Memory B cell (primary cell): ENCODE measurements around the gene PNPLA6.

Experiments
- ATAC-seq: fragments of 150-1000 bp; cut with Tn5 transposase; 2 replicates; pipeline ENCODE4 v1.10.0; 2021; ENCODE audit warnings: low read depth, mild to moderate bottlenecking, moderate library complexity
- DNase-seq, 2 donors: peaks; one replicate each; pipeline ENCODE4 v3.0.0; 2022; ENCODE audit warnings: low spot score in 2 of 2
- H3K27ac Mint-ChIP-seq: one replicate; pipeline ENCODE4 v1.8.0; 2022; ENCODE audit warnings: mild to moderate bottlenecking, moderate library complexity, mixed read lengths
- H3K27me3 Mint-ChIP-seq: one replicate; pipeline ENCODE4 v1.8.0; 2022; ENCODE audit warnings: mixed read lengths
- H3K36me3 Mint-ChIP-seq: one replicate; pipeline ENCODE4 v1.8.0; 2022; ENCODE audit warnings: mild to moderate bottlenecking, mixed read lengths
- H3K4me1 Mint-ChIP-seq: one replicate; pipeline ENCODE4 v1.8.0; 2022; ENCODE audit warnings: mixed read lengths
- H3K4me3 Mint-ChIP-seq: one replicate; pipeline ENCODE4 v1.8.0; 2022; ENCODE audit warnings: mild to moderate bottlenecking, moderate library complexity, mixed read lengths
- H3K9me3 Mint-ChIP-seq: one replicate; pipeline ENCODE4 v1.8.0; 2022; ENCODE audit warnings: mixed read lengths

The PNPLA6 gene

DNA sequence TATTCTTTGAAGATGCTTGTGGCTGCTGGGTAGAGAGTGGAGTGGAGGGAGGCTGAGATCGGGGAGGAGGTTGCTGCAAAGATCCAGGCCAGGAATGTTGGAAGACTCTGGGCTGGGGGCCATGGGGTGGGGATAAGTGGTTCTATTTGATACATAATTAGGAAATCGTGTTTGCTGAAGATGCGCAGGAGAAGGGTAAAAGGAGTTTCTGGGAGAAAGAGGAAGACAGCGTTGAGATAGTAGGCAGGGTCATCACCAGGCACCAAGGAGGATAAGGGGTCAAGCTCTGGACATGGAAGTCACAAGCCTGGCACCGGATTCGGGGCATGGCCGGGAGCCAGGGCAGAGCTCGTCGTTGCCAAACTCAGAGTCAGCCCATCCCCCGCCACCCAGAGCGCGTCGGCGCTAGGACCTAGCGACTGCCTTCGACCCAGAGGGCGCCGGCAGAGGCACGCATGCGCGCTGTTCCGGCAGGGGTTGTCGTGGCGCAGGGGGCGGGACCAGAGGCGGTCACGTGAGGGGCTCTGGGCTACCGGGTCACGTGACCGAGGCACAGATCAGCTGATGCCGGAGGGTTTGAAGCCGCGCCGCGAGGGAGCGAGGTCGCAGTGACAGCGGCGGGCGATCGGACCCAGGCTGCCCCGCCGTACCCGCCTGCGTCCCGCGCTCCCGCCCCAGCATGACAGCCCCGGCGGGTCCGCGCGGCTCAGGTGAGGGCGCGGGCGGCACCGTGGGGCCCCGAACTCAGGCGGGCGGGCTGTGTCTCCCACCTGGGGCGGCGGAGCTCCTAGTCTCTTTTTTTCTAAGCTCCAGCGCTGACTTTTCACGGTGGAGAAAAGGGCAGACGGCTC is 13.2 kb upstream of the PNPLA6 start, which contains the start of gene MCOLN1:
MCOLN1 (plus strand) TSS at position 553 of the 851 bp plus-strand sequence; CDS start at position 680, 127 bp downstream.
- no peaks in the 10 kb centered on the region for H3K9me3 Mint-ChIP-seq
- peaks cover 7% of the 10 kb centered on the region for H3K36me3 Mint-ChIP-seq
- H3K4me3 Mint-ChIP-seq = peak within 1 kb of the TSS; percentile 87
- peak; percentile 90 for ATAC-seq
- no peaks in the 10 kb centered on the region for H3K27me3 Mint-ChIP-seq
- H3K27ac Mint-ChIP-seq = peak within 1 kb of the TSS; percentile 74
- H3K4me1 Mint-ChIP-seq = peaks cover 18% of the 10 kb centered on the region
- peak; percentile 98 to 99 for DNase-seq

DNA sequence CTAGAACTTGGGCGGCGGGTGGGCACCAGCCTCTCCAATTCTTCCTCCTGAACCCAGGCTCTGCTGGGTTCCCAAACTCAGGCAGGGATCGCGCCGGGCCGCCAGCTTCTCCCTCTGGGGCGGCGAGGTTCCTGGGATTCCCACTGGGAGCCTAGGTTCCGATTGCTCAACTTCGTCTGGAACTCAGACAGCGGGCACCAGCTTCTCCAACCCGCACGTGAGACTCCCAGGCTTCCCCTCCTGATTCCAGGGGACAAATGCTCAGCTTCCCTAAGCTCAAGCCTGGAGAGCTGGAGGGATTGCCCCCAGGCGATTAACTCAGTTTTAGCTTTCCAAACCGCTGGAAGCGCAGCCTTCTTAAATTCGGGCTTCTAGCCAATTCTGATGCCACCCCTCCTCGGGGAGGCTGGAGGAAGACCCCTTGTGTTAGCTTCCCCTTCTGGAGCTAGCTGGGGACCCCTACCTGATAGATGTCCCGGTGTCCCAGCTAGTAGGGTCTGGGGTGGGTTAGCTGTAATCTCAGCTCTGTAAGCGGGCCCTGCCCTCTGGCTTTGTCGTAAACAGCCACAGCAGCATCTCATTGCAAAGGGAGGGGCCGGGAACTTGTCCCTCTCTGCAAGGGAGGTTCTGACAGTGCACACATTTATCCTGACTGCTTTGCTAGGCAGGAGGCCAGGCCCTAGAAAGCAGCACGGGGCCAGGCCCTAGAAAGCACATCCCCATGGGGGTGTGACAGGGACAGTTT is 12.4 kb upstream of the PNPLA6 start:
- peak overlapping the region; percentile 74 for H3K27ac Mint-ChIP-seq
- ATAC-seq (no peak), DNase-seq (no peak)
- H3K36me3 Mint-ChIP-seq = peaks cover 7% of the 10 kb centered on the region
- H3K9me3 Mint-ChIP-seq = no peaks in the 10 kb centered on the region
- no peaks in the 10 kb centered on the region for H3K27me3 Mint-ChIP-seq
- peak overlapping the region; percentile 79 for H3K4me3 Mint-ChIP-seq
- H3K4me1 Mint-ChIP-seq = peaks cover 16% of the 10 kb centered on the region

DNA sequence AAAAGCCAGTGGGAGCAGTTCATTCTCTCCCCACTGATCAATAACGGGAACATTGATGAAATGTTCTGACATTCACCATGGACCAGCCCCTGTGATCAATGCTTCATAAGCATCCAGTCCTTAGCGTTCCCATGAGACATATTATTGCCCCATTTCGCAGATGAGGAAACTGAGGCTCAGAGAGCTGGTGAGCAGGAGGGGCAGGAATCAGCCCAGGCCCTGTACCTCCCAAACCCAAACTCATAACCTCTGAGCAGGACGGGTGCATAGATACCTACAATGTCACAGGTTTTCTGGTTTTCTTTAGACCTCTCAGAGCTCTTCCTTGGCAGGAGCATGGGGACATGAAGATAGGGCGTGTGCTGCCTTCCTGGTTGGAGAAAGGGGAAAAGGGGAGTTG is 11.0 kb upstream of the PNPLA6 start:
- Mint-ChIP-seq H3K27me3 (no peaks in the 10 kb centered on the region), H3K9me3 (no peaks in the 10 kb centered on the region), H3K36me3 (peaks cover 7% of the 10 kb centered on the region), H3K4me3 (no peak overlapping the region), H3K4me1 (peaks cover 14% of the 10 kb centered on the region), H3K27ac (no peak overlapping the region)
- DNase-seq (no peak), ATAC-seq (no peak)

DNA sequence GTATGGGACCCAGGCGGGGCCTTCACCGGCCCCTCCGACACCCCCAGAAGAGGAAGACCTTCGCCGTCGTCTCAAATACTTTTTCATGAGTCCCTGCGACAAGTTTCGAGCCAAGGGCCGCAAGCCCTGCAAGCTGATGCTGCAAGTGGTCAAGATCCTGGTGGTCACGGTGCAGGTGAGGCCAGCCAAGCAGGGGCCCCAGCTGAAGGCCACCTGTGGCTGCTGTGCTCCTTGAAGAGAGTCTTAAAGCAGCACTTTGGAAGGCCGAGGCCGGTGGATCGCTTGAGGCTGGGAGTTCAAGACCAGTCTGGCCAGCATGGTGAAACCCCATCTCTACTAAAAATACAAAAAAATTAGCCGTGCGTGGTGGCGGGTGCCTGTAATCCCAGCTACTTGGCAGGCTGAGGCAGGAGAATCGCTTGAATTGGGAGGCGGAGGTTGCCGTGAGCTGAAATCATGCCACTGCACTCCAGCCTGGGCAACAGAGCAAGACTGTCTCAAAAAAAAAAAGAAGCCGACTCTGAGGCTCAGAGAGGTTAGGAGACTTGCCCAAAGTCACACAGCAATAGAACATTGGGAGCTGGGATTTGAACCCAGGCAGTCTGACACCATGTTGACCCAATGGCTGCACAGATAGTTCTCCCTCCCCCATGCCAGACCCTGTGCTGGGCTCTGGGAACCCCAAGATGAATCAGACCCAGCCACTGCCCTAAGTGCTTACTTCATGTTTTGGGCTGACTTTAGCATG is 10.4 kb upstream of the PNPLA6 start:
- H3K4me1 Mint-ChIP-seq = peaks cover 14% of the 10 kb centered on the region
- DNase-seq (no peak), ATAC-seq (no peak)
- H3K36me3 Mint-ChIP-seq = peaks cover 7% of the 10 kb centered on the region
- H3K27ac Mint-ChIP-seq = no peak overlapping the region
- H3K9me3 Mint-ChIP-seq = no peaks in the 10 kb centered on the region
- H3K27me3 Mint-ChIP-seq = no peaks in the 10 kb centered on the region
- no peak overlapping the region for H3K4me3 Mint-ChIP-seq

DNA sequence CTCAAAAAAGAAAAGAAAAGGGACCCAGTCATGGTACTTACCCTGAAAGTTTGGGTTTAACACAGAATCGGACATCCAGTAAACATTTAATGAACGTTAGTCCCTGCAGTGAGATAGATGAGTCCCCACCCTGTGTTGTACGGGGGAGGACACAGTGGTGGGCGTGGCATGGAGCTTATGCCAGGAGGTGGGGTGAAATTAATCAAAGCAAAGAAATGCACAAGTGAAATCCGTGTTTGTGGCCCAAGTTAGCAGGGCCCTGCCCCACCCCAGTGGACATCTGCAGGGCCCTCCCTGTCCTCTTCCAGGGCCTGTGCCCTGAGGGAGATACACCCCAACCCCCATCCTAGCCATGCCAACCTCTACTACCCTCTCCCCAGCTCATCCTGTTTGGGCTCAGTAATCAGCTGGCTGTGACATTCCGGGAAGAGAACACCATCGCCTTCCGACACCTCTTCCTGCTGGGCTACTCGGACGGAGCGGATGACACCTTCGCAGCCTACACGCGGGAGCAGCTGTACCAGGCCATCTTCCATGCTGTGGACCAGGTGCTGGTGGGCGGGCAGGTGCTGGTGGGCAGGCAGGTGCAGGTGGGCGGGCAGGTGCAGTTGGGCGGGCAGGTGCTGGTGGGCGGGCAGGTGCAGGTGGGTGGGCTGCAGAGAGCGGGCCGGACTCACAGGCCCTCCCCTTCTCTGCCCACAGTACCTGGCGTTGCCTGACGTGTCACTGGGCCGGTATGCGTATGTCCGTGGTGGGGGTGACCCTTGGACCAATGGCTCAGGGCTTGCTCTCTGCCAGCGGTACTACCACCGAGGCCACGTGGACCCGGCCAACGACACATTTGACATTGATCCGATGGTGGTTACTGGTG is 9.2 kb upstream of the PNPLA6 start:
- H3K27me3 Mint-ChIP-seq = no peaks in the 10 kb centered on the region

DNA sequence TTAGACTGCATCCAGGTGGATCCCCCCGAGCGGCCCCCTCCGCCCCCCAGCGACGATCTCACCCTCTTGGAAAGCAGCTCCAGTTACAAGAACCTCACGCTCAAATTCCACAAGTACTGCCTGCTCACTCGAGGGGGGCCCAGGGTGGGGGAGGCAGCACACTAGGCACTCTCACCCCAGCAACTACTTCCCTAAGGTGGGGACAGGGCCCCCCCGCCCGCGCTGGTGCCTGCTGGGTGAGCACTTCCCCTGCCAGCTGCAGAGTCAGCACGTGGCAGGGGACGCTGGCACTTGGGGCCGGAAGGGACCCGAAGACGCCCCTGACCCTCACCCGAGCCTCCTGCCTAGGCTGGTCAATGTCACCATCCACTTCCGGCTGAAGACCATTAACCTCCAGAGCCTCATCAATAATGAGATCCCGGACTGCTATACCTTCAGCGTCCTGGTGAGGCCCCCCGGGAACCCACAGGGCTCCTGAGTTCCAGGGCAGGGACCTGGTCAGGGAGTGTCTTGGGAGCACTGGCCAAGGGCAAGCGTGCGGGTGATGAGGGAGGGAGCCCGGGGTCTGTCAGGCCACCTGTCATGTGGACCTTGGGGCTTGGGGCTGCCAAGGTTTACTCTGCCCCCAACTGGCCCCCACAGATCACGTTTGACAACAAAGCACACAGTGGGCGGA is 7.9 kb upstream of the PNPLA6 start:
- H3K27me3 Mint-ChIP-seq = no peaks in the 10 kb centered on the region
- peaks cover 5% of the 10 kb centered on the region for H3K4me1 Mint-ChIP-seq
- H3K9me3 Mint-ChIP-seq = no peaks in the 10 kb centered on the region
- no peak overlapping the region for H3K27ac Mint-ChIP-seq
- H3K4me3 Mint-ChIP-seq = no peak overlapping the region
- DNase-seq = no peak
- ATAC-seq = peak; percentile 44
- H3K36me3 Mint-ChIP-seq = peaks cover 7% of the 10 kb centered on the region

More for the DNA sequence above, 9.2 kb upstream of the PNPLA6 start:
- Mint-ChIP-seq H3K9me3 (no peaks in the 10 kb centered on the region), H3K36me3 (peaks cover 7% of the 10 kb centered on the region), H3K27ac (no peak overlapping the region), H3K4me1 (peaks cover 14% of the 10 kb centered on the region), H3K4me3 (no peak overlapping the region)
- ATAC-seq (no peak), DNase-seq (no peak)

DNA sequence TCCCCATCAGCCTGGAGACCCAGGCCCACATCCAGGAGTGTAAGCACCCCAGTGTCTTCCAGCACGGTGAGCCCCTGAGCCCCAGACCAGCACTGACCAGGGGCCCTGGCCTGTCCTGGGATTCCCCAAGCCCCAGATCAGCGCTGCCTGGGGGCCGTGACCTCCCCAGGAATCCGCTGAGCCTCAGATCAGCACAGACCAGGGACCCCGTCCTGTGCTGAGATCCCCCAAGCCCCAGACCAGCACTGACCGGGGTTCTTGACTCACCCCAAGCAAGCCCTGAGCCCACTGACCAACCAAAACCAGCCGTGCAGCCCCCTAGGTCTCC is 7.4 kb upstream of the PNPLA6 start:
- no peaks in the 10 kb centered on the region for H3K27me3 Mint-ChIP-seq
- peaks cover 7% of the 10 kb centered on the region for H3K36me3 Mint-ChIP-seq
- peaks cover 8% of the 10 kb centered on the region for H3K4me1 Mint-ChIP-seq
- no peaks in the 10 kb centered on the region for H3K9me3 Mint-ChIP-seq
- ATAC-seq (no peak), DNase-seq (no peak)
- H3K4me3 Mint-ChIP-seq = no peak overlapping the region
- H3K27ac Mint-ChIP-seq = no peak overlapping the region

DNA sequence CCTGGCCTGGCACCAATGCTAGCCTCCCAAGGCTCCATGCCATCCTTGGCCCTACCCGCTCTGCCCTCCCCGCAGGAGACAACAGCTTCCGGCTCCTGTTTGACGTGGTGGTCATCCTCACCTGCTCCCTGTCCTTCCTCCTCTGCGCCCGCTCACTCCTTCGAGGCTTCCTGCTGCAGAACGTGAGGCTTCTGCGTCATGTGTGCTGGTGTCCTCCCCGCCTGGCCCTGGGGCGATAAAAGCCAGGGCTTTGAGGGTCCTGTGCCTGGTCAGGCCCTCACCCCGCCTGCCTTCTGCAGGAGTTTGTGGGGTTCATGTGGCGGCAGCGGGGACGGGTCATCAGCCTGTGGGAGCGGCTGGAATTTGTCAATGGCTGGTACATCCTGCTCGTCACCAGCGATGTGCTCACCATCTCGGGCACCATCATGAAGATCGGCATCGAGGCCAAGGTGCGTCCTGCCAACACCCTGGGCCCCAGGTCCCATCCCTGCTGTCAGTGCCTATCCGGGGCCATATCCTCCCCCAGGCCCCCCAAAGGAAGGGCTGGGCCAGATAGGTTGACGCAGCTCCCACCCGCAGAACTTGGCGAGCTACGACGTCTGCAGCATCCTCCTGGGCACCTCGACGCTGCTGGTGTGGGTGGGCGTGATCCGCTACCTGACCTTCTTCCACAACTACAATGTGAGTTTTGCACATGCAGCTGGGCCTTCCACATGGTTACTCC is 6.8 kb upstream of the PNPLA6 start:
- Mint-ChIP-seq H3K27ac (no peak overlapping the region), H3K4me3 (no peak overlapping the region), H3K9me3 (no peaks in the 10 kb centered on the region)

DNA sequence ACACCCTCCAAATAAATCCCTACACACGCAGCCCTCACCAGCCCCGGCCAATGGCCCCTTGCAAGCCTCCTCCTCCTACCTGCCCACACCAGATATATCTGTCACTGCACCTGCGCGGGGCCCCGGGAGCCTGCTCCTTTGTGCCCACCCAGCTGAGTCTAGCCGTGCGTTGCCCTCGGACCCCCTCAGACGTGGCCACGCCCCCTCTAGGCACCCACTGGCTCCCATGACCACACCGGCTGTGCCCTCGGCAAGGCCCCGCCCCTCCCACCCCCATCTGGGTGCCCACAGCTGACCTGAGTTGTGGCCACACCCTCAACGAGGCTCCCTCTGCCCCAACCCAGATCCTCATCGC is 6.3 kb upstream of the PNPLA6 start:
- no peaks in the 10 kb centered on the region for H3K27me3 Mint-ChIP-seq
- ATAC-seq = no peak
- H3K9me3 Mint-ChIP-seq = no peaks in the 10 kb centered on the region
- H3K4me3 Mint-ChIP-seq = no peak overlapping the region
- no peak for DNase-seq
- peaks cover 5% of the 10 kb centered on the region for H3K4me1 Mint-ChIP-seq
- no peak overlapping the region for H3K27ac Mint-ChIP-seq
- H3K36me3 Mint-ChIP-seq = peaks cover 7% of the 10 kb centered on the region

More for the DNA sequence above, 6.8 kb upstream of the PNPLA6 start:
- no peaks in the 10 kb centered on the region for H3K27me3 Mint-ChIP-seq
- peaks cover 5% of the 10 kb centered on the region for H3K4me1 Mint-ChIP-seq
- ATAC-seq (no peak), DNase-seq (no peak)
- peaks cover 7% of the 10 kb centered on the region for H3K36me3 Mint-ChIP-seq

DNA sequence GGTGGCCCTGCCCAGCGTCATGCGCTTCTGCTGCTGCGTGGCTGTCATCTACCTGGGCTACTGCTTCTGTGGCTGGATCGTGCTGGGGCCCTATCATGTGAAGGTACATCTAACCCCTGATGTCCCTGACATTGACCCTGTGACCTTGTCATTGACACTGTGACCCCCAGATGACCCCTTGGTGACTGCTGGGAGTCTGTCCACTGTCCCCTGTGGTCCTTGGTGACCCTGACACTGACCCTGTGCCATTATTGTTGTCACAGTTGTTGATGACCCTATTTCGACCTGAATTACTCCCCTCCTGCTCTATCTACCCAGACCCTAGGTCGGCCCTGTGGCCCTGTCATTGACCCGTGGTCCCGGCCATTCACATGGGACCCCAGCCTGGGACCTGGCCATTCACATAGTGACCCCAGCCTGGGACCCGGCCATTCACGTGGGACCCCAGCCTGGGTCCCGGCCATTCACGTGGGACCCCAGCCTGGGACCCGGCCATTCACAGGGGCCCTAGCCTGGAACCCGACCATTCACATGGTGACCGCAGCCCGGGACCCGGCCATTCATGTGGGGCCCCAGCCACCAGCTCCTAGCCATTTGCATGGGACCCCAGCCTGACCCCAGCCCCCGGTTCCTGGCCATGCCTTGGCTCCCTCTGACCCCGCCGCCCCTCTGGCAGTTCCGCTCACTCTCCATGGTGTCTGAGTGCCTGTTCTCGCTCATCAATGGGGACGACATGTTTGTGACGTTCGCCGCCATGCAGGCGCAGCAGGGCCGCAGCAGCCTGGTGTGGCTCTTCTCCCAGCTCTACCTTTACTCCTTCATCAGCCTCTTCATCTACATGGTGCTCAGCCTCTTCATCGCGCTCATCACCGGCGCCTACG is 5.7 kb upstream of the PNPLA6 start:
- Mint-ChIP-seq H3K4me1 (peaks cover 10% of the 10 kb centered on the region), H3K27me3 (no peaks in the 10 kb centered on the region), H3K9me3 (no peaks in the 10 kb centered on the region), H3K27ac (no peak overlapping the region), H3K36me3 (peaks cover 7% of the 10 kb centered on the region), H3K4me3 (no peak overlapping the region)
- no peak for ATAC-seq
- DNase-seq = no peak

DNA sequence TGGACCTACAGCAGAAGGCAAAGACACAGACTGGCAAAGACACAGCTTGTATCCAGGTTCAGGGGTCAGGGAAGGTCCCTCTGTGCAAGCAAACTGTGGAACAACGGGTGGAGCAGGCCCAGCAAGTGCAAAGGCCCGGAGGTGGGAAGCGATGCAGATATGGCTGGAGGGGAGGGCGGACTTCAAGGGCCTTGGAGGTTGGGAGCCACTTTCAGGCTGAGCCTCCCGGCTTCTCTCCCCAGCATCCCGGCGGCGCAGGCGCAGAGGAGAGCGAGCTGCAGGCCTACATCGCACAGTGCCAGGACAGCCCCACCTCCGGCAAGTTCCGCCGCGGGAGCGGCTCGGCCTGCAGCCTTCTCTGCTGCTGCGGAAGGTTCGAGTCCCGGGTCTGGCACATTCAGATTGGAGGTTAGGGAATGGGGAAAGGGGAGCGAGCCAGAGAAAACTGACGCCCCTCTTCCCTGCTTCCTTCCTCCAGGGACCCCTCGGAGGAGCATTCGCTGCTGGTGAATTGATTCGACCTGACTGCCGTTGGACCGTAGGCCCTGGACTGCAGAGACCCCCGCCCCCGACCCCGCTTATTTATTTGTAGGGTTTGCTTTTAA is 2.1 kb upstream of the PNPLA6 start:
- ATAC-seq = no peak
- Mint-ChIP-seq H3K27ac (no peak overlapping the region), H3K27me3 (no peaks in the 10 kb centered on the region), H3K4me1 (peaks cover 24% of the 10 kb centered on the region), H3K36me3 (peaks cover 6% of the 10 kb centered on the region), H3K4me3 (peak overlapping the region; percentile 94), H3K9me3 (no peaks in the 10 kb centered on the region)
- DNase-seq = no peak
